ENCODE data around the gene UNC79.

- no peak for TF ChIP-seq POLR2AphosphoS5 (IDR thresholded peaks at IDR 0.05)
- TF ChIP-seq EP300 (IDR thresholded peaks at IDR 0.05), result no peak
Observed at GRCh38 chr14:93669632-93670031, 238.9 kb downstream of the UNC79 start.

All from esophagus muscularis mucosa (tissue), 3 donors.